Left lobe of liver (tissue), 2 donors: ENCODE data around the gene PACSIN1. TPM values are rescaled to one million over a fixed set of nuclear protein-coding genes. Genes with fewer than 3 reads are reported as not detected.
"Not testable (repeated sequence)": the region's sequence is repeated elsewhere in the genome, so short reads cannot be mapped to it uniquely, and the experiment has no call there.

ENCODE experiments used
- ATAC-seq: fragments of 200-7000 bp; cut with Tn5 transposase; one replicate; pipeline ENCODE4 v1.9.1; 2020; ENCODE audit warnings: mild to moderate bottlenecking, moderate library complexity
- DNase-seq: peaks from one replicate; pipeline ENCODE4 v3.0.0-alpha.2; 2020; ENCODE audit warnings: low spot score
- total RNA-seq: library from RNA; stranded (reverse); gene quantifications from one replicate; pipeline ENCODE4 v1.2.1, GENCODE V29; 2021
- donor health status: DM: no; HTN: no; CAD: no; lungs with moderate emphysema.
- donor health status: DM: no; HTN: yes; CAD: no.

Gene PACSIN1
- total RNA-seq, 1 donor from 2014 or later = not detected

GRCh38 chr6:34484391-34484790, 18.5 kb downstream of the PACSIN1 start:
- no peak for DNase-seq
- no peak for ATAC-seq

- ATAC-seq (no peak), DNase-seq (no peak)
These were observed 19.0 kb downstream of the PACSIN1 start for GRCh38 chr6:34484899-34485298.

GRCh38 chr6:34485321-34486060, 19.6 kb downstream of the PACSIN1 start:
- DNase-seq = no peak
- no peak for ATAC-seq

GRCh38 chr6:34486106-34486740, 20.3 kb downstream of the PACSIN1 start:
- DNase-seq (no peak), ATAC-seq (no peak)

GRCh38 chr6:34486886-34487285, 21.0 kb downstream of the PACSIN1 start:
- DNase-seq, ATAC-seq: not testable (repeated sequence)

GRCh38 chr6:34487536-34487935, 21.7 kb downstream of the PACSIN1 start:
- DNase-seq = no peak
- no peak for ATAC-seq

GRCh38 chr6:34489207-34489805, 23.4 kb downstream of the PACSIN1 start:
- DNase-seq = no peak
- ATAC-seq = no peak

- ATAC-seq (no peak), DNase-seq (no peak)
These were observed 24.7 kb downstream of the PACSIN1 start for GRCh38 chr6:34490390-34491090.

- DNase-seq (no peak), ATAC-seq (no peak)
These were observed 25.2 kb downstream of the PACSIN1 start for GRCh38 chr6:34491091-34491430.

- DNase-seq (no peak), ATAC-seq (no peak)
These were observed 27.5 kb downstream of the PACSIN1 start for GRCh38 chr6:34493344-34493743.

- no peak for ATAC-seq
These were observed 29.1 kb downstream of the PACSIN1 start for GRCh38 chr6:34494973-34495372.

GRCh38 chr6:34496103-34496685, 30.3 kb downstream of the PACSIN1 start:
- ATAC-seq (no peak), DNase-seq (no peak)

More at GRCh38 chr6:34494973-34495372, 29.1 kb downstream of the PACSIN1 start:
- no peak for DNase-seq

- DNase-seq = no peak
- no peak for ATAC-seq
These were observed 31.5 kb downstream of the PACSIN1 start for GRCh38 chr6:34497411-34497810.

- DNase-seq (no peak), ATAC-seq (no peak)
These were observed 40.8 kb downstream of the PACSIN1 start for GRCh38 chr6:34506718-34507117.

- DNase-seq = no peak
- ATAC-seq = no peak
These were observed 42.5 kb downstream of the PACSIN1 start for GRCh38 chr6:34508425-34508824.

GRCh38 chr6:34509782-34510181, 43.9 kb downstream of the PACSIN1 start:
- DNase-seq (no peak), ATAC-seq (no peak)

GRCh38 chr6:34510299-34510698, 44.4 kb downstream of the PACSIN1 start:
- ATAC-seq = no peak
- DNase-seq = no peak

GRCh38 chr6:34511214-34511914, 45.5 kb downstream of the PACSIN1 start:
- ATAC-seq (no peak), DNase-seq (no peak)

- no peak for ATAC-seq
- no peak for DNase-seq
These were observed 46.2 kb downstream of the PACSIN1 start for GRCh38 chr6:34511915-34512737.

- no peak for DNase-seq
- ATAC-seq = no peak
These were observed 46.9 kb downstream of the PACSIN1 start for GRCh38 chr6:34512738-34513115.
